Vagina (tissue), 2 donors: ENCODE results near the gene GHR.

Experiments used
- CTCF ChIP-seq, 3 experiments: fragments of 450-650 bp in 2 of 3; fragments of 200-600 bp in 1 of 3; sonication (generic) in 1 of 3; IDR thresholded peaks; one replicate each; pipeline ENCODE4 v1.5.1; 2017 to 2019; ENCODE audit warnings: antibody characterized with exemption in 3 of 3, mild to moderate bottlenecking in 2 of 3, moderate library complexity in 2 of 3
- POLR2A ChIP-seq, 2 donors: fragments of 450-650 bp; IDR thresholded peaks; one replicate each; pipeline ENCODE4 v1.6.1; 2017; ENCODE audit warnings: antibody characterized with exemption in 2 of 2, mild to moderate bottlenecking in 2 of 2, moderate library complexity in 2 of 2
- POLR2AphosphoS5 ChIP-seq, 2 donors: sonication (generic); formaldehyde crosslinking; IDR thresholded peaks; one replicate each; pipeline ENCODE4 v1.9.0; 2017; ENCODE audit warnings: antibody characterized with exemption in 2 of 2, mild to moderate bottlenecking in 2 of 2, low read depth in 1 of 2; ENCODE audit not compliant: insufficient read depth in 1 of 2

GRCh38 chr5:42650084-42650483, 226.8 kb downstream of the GHR start:
- TF ChIP-seq CTCF (IDR thresholded peaks at IDR 0.05) (no peak), POLR2A (IDR thresholded peaks at IDR 0.05) (no peak), POLR2AphosphoS5 (IDR thresholded peaks at IDR 0.05; ENCODE audit: insufficient read depth in 1 of 2, low read depth in 1 of 2) (no peak)
